ENCODE data around the gene ABRAXAS1. TPM values are rescaled to one million over a fixed set of nuclear protein-coding genes. Genes with fewer than 3 reads are reported as not detected.

The ABRAXAS1 gene
- total RNA-seq, 4 donors from 2014 or later = 17.1 to 18.9 (median 17.7) TPM

DNA sequence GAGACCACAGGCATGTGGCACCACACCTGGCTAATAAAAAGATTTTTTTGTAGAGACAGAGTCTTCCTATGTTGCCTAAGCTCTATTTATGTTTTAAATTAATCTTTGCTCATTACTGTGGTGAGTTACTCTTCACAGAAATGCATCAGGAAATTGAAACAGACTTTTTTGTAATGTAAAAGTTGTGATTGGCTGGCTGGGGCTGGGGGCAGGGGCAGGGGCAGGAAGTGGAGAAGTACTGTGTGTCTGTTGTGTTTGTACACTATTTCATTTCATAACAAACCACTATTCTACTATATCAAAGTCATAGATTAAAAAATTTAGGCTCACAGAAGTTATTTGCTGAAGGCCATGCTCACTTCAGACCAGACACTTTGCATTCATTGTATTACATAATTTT is 19.1 kb upstream of the ABRAXAS1 start:
- TF ChIP-seq, protein P1, sequence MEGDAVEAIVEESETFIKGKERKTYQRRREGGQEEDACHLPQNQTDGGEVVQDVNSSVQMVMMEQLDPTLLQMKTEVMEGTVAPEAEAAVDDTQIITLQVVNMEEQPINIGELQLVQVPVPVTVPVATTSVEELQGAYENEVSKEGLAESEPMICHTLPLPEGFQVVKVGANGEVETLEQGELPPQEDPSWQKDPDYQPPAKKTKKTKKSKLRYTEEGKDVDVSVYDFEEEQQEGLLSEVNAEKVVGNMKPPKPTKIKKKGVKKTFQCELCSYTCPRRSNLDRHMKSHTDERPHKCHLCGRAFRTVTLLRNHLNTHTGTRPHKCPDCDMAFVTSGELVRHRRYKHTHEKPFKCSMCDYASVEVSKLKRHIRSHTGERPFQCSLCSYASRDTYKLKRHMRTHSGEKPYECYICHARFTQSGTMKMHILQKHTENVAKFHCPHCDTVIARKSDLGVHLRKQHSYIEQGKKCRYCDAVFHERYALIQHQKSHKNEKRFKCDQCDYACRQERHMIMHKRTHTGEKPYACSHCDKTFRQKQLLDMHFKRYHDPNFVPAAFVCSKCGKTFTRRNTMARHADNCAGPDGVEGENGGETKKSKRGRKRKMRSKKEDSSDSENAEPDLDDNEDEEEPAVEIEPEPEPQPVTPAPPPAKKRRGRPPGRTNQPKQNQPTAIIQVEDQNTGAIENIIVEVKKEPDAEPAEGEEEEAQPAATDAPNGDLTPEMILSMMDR (IDR thresholded peaks at IDR 0.05; ENCODE audit: low read depth) = no peak

DNA sequence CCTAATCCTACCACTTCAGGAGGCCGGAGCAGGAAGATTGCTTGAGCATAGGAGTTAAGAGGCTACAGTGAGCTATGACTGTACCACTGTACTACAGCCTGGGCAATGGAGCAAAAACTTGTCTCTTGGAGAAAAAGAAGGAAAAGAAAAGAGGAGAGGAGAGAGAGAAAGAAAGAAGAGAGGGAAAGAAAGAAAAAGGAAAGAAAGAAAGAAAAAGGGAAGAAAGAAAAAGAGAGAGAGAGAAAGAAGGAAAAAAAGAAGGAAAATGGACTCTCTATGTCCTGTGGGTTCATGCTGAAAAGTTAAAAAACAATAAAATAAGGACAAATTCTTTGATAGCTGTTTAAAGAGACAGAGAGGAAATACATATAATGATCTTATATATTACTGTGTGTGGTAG is 13.3 kb upstream of the ABRAXAS1 start:
- TF ChIP-seq, protein P1 (IDR thresholded peaks at IDR 0.05; ENCODE audit: low read depth) = no peak

DNA sequence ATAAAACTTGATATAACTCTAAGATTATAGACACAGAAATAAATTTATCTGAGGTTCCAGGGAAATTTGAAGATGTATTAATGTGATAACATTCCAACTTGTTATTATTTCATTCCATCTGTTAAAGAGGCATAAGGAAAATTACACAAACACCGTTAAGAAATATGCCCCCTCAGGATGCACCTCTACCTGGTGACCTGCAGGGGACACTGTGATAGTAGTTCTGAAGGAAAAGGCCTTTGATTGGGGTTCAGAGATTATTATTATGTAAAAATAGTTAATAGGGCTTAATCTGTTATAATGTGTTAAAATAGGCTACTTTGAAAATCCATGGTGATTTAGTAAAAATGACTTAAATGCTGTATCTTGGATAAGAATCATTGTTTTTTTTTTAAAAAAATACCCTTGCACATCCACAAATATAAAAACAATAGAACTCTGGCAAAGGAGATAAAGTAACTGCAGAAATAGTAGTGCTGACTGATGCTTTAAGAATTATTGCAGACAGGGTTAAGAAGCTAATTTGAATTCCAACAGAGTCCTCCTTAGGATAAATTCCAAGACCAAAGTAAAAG is 6.1 kb upstream of the ABRAXAS1 start:
- TF ChIP-seq, protein P1 (IDR thresholded peaks at IDR 0.05; ENCODE audit: low read depth) = no peak

DNA sequence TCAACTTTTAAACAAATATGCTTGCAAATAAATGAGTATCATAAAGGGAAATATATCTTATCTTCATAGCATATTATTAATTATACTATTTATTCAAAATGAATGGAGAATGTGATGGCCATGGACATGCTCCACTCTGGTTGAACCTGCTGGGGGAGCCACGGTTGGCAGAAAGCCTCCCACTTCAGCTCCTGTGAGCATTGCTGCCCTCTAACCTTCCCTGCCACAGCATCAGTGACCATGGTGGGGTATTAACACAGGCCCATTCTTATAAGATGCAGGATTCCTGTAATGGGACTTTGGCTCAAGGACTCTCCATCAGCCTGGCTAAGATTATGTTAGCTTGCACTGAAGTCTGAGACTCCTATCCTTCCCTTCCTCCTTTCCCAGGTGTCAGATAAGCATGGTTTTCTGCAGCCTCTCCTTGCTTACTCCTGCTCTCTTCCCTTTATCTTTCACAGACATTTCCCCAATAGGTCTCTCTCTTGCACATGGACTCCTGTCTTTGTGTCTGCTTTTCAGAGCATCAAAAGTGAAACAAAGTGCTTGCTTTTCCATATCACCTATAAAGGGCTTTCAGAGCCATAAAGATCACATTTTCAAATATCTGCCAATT is 4.9 kb upstream of the ABRAXAS1 start:
- TF ChIP-seq, protein P1 (IDR thresholded peaks at IDR 0.05; ENCODE audit: low read depth) = no peak

DNA sequence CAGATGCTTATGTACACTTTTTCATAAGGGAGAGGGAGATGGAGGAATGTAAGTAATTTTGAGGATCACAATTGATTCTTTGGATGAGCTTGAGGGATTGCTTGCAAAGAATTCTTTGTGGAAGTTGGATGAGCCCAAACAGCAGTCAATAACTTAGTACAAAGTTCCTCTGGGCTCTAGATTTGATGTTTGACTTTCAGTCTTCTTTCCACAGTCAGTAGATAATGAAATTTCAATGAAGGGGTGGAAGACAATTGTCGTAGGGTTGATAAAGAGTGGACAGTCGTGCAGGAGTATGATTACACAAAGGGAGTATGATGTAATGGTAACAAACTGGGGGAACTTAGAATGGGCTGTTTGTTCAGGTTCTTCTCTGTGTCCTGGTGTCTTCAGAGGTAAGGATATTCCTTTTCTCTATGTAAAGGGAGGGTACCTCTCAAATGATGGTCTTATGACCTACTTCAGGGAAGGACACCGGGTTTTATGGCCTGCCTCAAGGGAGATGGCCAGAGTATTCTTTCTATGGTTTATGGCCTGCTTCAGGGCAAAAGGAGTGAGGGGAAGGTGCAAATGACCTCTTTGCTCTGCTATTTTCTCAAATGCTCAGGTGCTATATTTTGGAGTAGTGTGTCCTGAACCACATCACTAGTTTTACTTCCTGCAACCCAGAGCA is 1.7 kb upstream of the ABRAXAS1 start:
- TF ChIP-seq, protein P1 (IDR thresholded peaks at IDR 0.05; ENCODE audit: low read depth) = no peak

- TF ChIP-seq, protein P1 (IDR thresholded peaks at IDR 0.05; ENCODE audit: low read depth) = no peak
These were observed 10.9 kb downstream of the ABRAXAS1 start for GRCh38 chr4:83473966-83474365.

DNA sequence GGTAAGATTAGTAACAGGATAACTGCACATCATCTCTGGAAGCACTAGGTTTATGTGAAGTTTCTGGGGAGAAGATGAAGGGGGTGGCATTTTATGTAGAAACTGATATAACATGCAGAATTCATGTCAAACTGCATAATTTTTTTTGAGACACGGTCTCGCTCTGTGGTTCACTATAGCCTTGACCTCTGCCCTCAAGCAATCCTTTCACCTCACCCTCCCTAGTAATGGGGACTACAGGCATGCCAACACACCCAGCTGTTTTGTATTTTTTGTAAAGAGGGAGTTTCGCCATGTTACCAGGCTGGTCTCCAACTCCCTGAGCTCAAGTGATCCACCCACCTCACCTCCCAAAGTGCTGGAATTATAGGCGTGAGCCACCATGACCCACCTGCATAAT is 11.5 kb downstream of the ABRAXAS1 start:
- TF ChIP-seq, protein P1 (IDR thresholded peaks at IDR 0.05; ENCODE audit: low read depth) = no peak

All from subcutaneous adipose tissue (tissue), 4 donors.